IMR-90 (cell line): ENCODE results near the gene PIAS2.

Source experiments
- BHLHE40 ChIP-seq: fragments of 150-350 bp; IDR thresholded peaks from 2 replicates; pipeline ENCODE4 v1.6.1; 2016; ENCODE audit warnings: mild to moderate bottlenecking, low read depth, low read length
- CEBPB ChIP-seq: IDR thresholded peaks from 2 replicates; pipeline ENCODE4 v1.6.1; 2012; ENCODE audit warnings: low read depth, low read length, improper control_type of control experiment
- CHD1 ChIP-seq: IDR thresholded peaks from 2 replicates; pipeline ENCODE4 v1.6.1; 2012; ENCODE audit warnings: low read depth, low read length, improper control_type of control experiment
- MAFK ChIP-seq: IDR thresholded peaks from 2 replicates; pipeline ENCODE4 v1.6.1; 2012; ENCODE audit warnings: low read depth, low read length, improper control_type of control experiment
- MAZ ChIP-seq: IDR thresholded peaks from 2 replicates; pipeline ENCODE4 v1.6.1; 2012; ENCODE audit warnings: low read depth, mild to moderate bottlenecking, low read length, improper control_type of control experiment, moderate library complexity, borderline replicate concordance
- MXI1 ChIP-seq: IDR thresholded peaks from 2 replicates; pipeline ENCODE4 v1.6.1; 2012; ENCODE audit warnings: low read depth, mild to moderate bottlenecking, low read length, moderate library complexity, borderline replicate concordance
- NFE2L2 ChIP-seq: fragments of 150-350 bp; IDR thresholded peaks from 2 replicates; pipeline ENCODE4 v1.6.1; 2016; ENCODE audit warnings: low read depth, mild to moderate bottlenecking, low read length
- POLR2A ChIP-seq: IDR thresholded peaks from 2 replicates; pipeline ENCODE4 v1.6.1; 2012; ENCODE audit warnings: mild to moderate bottlenecking, low read depth, low read length
- RAD21 ChIP-seq: IDR thresholded peaks from 2 replicates; pipeline ENCODE4 v1.6.1; 2012; ENCODE audit warnings: low read length, improper control_type of control experiment
- TF ChIP-seq, protein P1 (sequence below): fragments of 150-350 bp; IDR thresholded peaks from 2 replicates; pipeline ENCODE4 v1.6.1; 2016; ENCODE audit warnings: low read depth, mild to moderate bottlenecking, low read length, moderate library complexity, borderline replicate concordance
- TF ChIP-seq, protein P2 (sequence below): conservative IDR thresholded peaks from 2 replicates; pipeline ENCODE4 v1.5.1; 2012; ENCODE audit warnings: mild to moderate bottlenecking, low read depth, low read length, improper control_type of control experiment

DNA sequence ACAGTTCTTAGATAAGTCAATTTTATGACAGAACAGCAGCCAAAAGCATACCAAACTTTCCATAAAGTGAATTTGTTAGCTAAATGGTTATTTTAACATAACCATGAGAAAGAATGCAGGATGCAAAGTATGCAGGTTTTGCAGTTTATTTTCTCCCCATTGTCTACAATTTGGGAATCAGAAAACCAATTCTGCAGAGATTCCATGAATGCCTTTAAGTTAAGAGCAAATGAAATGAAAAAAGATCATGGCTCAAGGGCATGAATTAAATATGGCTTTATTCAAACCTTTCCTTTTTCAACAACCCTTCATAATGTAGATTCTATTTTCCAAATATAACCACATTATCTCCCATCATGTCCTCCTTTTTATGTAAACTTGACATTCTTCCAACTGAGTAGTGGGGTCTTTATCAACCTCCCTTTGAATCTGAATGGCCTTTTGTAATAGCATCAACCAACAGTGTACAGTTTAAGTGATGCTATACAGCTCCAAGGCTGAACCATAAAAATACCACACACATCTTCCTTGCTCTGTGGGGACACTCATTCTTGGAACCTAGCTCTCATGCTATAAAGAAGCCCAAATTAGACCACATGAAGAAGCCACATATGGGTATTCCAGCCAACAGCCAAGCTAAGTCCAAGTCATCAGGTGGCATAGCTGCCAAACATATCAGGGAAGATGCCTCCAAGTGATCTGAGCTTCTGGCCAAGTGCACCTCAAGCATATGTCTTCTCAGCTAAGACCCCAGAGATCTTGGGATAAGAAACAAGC is 49.8 kb downstream of the PIAS2 start:
- TF ChIP-seq NFE2L2: no peak
- TF ChIP-seq, protein P1, sequence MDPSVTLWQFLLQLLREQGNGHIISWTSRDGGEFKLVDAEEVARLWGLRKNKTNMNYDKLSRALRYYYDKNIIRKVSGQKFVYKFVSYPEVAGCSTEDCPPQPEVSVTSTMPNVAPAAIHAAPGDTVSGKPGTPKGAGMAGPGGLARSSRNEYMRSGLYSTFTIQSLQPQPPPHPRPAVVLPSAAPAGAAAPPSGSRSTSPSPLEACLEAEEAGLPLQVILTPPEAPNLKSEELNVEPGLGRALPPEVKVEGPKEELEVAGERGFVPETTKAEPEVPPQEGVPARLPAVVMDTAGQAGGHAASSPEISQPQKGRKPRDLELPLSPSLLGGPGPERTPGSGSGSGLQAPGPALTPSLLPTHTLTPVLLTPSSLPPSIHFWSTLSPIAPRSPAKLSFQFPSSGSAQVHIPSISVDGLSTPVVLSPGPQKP: no peak
- TF ChIP-seq, protein P2, sequence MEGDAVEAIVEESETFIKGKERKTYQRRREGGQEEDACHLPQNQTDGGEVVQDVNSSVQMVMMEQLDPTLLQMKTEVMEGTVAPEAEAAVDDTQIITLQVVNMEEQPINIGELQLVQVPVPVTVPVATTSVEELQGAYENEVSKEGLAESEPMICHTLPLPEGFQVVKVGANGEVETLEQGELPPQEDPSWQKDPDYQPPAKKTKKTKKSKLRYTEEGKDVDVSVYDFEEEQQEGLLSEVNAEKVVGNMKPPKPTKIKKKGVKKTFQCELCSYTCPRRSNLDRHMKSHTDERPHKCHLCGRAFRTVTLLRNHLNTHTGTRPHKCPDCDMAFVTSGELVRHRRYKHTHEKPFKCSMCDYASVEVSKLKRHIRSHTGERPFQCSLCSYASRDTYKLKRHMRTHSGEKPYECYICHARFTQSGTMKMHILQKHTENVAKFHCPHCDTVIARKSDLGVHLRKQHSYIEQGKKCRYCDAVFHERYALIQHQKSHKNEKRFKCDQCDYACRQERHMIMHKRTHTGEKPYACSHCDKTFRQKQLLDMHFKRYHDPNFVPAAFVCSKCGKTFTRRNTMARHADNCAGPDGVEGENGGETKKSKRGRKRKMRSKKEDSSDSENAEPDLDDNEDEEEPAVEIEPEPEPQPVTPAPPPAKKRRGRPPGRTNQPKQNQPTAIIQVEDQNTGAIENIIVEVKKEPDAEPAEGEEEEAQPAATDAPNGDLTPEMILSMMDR: no peak
- TF ChIP-seq MAZ: no peak
- no peak for TF ChIP-seq RAD21
- TF ChIP-seq CHD1: no peak
- TF ChIP-seq CEBPB: no peak
- TF ChIP-seq MXI1: no peak
- TF ChIP-seq MAFK: no peak
- TF ChIP-seq POLR2A: no peak
- TF ChIP-seq BHLHE40: no peak
